Stimulated activated CD4-positive, alpha-beta T cell treated with anti-CD3 and anti-CD28 coated beads, Interleukin-12 subunit alpha, Interleukin-12 subunit beta, amount 100 ng/mL, for 4 hours (primary cell): ENCODE data around the gene ZFP3.
"Not testable (repeated sequence)": the region's sequence is repeated elsewhere in the genome, so short reads cannot be mapped to it uniquely, and the experiment has no call there.

Experiments used
- DNase-seq: peaks from one replicate; pipeline ENCODE4 v3.0.0-alpha.2; 2020

Gene ZFP3

DNA sequence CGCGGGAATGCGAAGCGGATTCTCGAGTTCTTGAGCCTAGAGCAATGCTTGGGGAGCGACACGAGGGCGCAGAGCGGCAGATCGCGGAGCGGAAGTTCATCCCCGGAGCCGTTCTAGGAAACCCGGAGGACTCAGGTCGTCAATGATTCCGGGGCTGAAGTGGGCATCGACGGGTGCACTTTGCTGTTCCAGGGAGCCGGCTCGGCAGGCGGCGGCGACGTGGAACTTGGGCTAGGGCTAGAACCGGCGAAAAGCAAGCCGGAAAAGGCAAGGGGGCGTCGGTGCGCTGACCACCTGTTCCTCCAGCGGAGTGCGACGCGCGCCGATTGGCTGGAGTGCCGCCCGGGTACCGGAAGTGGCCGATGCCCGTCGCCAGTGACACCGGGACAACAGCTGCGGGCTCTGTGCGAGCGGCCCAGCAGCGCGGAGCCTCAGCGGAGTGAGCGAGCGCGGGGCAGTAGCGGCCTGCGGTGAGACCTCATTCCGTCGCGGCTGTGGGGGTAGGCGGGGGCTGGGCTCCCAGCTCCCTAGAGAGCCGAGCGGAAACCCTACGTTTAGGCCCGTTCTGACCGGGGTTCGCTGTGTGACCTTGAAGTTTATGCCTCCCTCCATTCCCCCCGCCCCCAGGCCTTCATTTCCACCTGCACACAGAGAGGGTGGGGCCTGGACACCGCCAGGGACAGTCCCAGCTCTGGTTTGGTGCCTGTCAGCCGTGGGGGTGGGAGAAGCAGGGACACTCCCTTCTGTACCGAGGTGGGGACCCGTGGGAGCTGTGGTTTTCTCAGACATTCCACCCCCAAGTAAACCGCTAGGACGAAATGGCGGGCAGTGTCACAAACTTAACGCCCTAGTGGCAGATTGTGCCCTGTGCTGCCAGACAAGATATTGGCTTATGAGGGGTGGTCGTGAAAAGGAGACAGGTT is at the start of gene ZFP3:
Gene ZFP3, plus strand, starts transcription at position 362 of the 923 bp plus-strand sequence. CDS start 13,038 bp downstream, outside the sequence.
- peak; percentile 69 for DNase-seq

DNA sequence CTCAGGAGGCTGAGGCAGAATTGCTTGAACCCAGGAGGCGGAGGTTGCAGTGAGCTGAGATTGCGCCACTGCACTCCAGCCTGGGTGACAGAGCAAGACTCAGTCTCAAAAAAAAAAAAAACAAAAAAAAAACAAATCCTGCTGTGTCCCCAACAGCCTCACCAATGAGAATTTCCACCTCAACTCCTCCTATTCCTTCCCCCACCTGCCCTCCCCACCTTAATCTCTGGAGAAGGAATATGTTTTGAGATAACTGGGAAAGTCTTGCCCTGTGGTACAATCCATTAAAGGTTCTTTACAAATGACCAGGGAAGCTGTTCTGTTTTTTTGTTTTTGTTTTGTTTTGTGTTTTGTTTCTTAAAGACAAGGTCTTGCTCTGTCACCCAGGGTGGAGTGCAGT is 48.1 kb upstream of the ZFP3 start:
- not testable (repeated sequence) for DNase-seq

DNA sequence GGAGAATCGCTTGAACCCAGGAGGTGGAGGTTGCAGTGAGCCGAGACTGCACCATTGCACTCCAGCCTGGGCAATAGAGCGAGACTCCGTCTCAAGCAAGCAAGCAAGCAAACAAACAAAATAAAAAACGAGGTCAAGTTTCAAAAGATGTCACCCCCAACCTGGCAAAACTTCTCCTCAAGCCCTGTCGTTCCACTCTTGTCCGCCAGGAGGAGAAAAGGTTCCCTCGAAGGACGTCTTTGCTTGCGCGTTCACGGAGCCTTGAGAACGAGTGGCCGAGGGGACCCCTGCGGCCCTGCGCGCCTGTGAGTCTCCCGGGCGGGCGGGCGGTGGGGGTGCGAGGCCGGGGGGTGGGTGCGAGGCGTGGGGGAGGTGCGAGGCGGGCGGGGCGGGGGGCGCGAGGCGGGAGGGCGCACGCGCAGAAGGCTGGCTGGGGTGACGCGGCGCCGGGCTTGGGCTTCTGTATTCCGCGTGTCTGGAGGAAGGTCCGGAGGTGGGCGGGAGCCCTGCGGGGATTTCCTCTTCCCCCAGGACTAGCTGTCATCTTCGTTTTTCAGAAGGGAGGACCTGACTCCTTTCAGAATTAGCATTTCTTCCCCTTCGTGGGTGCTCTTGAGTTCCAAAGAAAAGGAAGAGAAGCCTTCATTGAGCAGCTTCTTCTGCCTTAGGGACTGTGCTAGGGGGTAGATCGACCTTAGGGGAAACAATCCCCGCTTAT is 46.7 kb upstream of the ZFP3 start:
- DNase-seq: peak; percentile 85

DNA sequence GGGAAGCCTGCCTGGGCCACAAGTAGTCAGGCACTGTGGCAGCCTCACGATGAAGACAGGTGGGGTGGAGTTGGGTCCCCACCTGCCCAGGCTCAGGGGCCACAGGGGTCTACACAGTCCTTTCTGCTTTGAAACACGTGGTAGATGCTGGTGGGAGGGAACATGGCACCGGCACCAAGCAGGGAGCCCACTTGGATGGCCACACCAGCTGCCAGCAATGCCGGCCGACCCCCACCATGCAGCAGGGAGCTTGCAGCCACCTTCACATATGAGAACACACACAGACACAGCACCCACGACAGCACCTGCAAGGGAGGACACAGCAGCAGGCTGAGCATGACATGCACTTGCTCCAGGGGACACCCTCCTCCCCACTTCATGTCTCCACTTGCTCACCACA is 45.4 kb upstream of the ZFP3 start:
- no peak for DNase-seq

DNA sequence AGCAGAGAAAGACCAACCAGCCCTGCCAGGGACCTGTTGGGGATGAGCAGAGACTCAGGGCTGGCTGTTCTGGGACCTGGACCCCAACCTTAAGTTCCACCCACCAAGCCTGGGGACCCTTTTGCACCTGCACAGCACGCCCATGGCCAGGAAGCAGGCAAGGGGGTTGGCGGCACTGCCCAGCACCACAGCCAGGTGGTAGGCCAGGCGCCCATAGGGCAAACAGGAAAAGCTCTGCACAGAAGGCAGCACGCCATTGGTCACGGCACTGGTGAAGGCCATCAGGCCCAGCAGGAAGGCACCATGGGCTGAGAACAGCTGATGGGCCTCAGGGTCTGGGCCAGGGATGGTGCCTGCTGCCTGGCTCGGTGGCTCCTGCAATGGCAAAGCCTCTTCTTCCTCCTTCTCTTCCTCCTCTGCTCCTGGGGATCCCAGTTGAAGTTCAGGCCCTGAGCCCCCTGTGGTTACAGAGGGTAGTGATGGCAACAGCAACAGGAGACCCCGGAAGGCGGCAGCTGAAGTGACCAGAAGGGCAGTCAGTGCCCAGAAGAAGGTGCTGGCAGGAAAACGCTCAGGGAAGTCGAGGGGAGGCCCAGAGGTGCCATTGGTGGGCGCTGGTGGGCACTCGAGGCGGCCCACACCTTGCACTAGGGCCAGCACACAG is 44.8 kb upstream of the ZFP3 start:
- DNase-seq: no peak

DNA sequence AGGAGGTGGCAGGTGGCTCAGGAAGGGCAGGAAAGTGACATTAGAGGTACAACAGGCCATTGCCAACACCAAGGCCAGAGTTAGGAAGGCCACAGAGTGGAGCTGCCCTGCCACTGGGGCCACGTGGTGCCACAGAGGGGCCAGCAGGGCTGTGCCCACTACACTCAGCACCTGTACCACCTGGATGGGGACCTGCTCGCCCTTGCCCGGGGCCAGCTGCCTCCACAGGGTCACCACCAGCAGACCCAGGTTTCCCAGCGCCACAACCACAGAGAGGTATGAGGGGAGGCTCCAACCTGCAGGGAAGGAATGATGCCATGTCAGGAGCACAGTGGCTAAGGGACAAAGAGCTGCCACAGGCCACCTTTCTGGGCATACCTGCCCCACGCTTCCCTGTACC is 44.2 kb upstream of the ZFP3 start:
- DNase-seq: no peak

DNA sequence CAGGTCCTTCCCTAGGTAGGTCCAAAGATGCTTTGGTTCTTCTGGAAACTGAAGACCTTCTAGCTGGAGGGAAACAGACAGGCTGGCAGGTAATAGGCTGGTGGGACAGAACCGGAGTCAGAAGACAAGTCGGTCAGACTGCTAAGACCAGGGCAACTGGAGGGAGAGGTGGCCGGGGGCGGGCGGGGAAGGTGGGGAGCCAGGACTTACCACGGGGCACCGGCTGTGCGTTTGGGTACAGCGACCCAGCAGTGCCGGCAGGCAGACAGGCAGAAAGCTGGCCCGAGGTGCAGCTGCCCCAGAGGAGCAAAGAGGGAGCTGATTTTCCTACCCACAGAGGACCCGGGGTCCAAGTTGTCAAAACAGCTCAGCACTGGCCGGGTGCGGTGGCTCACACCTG is 43.6 kb upstream of the ZFP3 start:
- DNase-seq: no peak

DNA sequence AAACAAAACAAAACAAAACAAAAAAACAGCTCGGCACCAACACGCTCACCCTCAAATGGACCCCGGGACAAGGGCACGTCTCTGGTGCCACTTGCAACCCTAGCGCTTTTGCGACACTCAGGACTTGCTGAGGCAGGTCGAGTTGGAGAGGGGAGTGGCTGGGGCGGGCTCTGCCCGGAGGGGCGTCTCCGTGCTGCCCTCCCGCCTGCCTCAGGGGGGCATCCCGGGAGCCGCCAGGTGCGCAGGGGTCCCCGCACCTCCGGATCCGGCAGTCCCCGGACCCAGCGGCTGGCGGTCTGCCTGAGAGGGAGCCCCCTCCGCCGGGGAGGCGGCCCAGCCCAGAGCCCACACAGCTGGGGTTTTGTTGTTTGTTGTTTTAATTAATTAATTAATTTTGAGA is 43.0 kb upstream of the ZFP3 start, which contains the start of gene SLC52A1:
Gene SLC52A1, minus strand, starts transcription at position 112 of the 400 bp plus-strand sequence. CDS start 820 bp downstream, outside the sequence.
- DNase-seq: no peak

DNA sequence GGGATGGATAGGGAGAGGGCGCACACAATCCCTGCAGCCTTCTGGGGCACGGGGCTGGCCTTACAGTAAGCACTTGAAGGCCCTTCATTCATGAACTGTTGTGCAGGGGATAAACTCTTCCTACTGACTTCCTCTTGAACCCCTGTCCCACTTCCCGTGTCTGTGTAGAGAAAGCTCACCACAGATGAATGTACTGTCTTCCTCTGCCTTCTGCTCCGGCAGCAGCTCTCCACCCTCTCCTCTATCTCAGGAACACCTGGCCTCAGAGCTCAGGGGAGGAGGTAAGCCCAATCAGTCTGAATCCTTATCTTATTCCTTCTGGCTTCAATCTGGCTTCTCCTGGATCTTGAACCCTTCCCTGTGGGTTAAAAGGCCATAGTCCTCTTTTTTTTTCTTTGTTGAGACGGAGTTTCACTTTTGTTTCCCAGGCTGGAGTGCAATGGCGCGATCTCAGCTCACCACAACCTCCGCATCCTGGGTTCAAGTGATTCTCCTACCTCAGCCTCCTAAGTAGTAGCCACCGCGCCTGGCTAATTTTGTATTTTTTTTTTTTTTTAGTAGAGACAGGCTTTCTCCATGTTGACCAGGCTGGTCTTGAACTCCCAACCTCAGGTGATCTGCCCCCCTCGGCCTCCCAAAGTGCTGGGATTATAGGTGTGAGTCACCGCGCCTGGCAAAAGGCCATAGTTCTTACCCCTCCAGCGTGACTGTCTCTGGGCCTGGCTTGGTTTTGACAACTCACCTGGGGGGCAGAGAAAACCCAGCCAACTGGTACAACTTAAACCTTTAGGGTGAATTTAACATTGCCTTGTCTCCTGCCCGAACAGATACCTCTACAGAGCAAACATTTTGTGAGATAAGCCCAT is 35.9 kb upstream of the ZFP3 start:
- DNase-seq: no peak

DNA sequence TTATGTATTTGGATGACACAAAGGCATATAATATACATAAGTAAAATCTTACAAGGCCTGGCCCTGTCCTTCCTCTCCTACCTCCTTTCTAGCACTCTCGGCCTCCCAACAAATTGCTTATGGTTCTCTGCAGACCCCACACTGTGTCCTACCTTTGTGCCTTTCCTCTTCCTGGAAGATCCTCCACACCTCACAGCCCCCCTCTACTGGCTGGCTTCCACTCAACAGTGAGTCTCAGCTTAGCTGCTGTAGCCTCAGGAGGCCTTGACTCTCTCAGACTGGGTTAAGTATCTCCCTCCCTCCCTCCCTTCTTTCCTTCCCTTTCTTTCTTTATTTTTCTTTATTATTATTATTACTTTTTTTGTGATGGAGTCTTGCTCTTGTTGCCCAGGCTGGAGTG is 34.7 kb upstream of the ZFP3 start:
- DNase-seq: no peak

DNA sequence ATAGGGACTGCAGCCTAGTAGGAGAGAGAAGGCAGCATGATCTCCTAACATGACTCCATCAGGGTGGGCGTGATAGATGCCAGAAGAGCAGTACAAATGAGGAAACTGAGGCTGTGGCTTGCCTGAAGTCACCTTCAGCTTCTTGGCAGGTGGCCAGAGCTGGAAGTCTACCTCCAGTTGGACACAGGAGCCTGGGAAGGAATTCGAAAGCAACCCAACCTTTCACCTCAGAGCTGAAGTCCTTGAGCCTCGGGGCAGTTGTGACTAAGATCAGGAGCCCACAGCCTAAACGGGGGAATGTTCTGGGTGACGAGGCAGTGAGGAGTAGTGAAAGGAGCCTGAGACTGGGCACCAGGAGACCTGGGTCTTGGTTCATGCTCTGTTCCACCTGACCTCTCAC is 33.6 kb upstream of the ZFP3 start:
- no peak for DNase-seq

DNA sequence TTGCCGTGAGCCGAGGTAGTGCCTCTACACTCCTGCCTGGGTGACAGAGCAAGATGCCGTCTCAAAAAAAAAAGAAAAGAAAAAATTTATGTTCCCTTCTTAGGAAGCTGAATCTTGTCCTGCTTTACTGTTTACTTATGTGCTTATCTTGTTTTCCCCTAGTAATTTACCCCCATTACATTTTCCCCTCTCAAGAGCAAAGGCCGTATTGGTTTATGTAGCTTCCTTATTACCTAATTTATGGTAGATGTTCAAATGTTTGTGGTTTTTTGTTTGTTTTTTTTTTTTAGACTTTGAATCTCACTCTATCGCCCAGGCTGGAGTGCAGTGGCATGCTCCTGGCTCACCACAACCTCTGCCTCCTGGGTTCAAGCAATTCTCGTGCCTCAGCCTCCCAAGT is 32.8 kb upstream of the ZFP3 start:
- DNase-seq: no peak

DNA sequence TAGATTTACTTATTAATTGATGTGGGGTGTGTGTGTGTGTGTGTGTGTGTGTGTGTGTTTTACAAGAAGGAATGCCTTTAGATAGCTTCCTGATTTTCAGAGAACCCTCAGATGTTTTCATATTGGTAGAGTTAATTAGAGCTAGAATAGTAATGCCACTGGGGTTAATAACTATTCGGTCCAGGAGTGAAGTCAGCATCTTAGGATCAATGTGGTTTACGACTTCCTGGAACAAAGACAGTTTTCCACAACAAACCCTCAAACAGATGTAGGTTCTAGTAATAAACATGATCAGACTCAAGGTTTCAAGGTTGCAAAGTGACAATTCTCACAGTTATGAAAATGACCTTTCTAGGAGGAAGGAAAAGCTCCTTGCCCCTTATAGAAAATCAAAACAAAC is 30.8 kb upstream of the ZFP3 start:
- DNase-seq: no peak

DNA sequence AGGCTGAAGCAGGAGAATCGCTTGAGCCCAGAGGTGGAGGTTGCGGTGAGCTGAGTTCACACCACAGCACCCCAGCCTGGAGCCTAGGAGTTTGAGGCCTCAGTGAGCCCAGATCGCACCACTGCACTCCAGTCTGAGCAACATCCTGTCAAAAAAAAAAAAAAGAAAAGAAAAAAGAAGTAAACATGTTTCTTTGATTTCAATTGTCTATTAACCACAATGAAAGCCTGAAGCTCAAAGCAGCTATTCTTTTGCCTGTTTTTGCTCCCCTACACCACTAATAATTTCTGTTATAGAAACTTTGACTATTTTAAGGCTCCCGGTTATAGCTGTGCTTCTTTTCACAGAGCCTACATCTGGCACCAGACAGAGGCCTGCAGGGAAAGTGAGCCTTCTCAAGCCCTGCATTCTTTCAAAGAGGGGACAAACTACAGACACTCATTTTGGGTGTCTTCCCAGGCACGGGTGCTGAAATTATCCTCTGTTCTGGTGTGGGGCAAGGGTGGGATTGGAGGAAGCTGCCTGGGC is 28.9 kb upstream of the ZFP3 start:
- DNase-seq: peak; percentile 18

DNA sequence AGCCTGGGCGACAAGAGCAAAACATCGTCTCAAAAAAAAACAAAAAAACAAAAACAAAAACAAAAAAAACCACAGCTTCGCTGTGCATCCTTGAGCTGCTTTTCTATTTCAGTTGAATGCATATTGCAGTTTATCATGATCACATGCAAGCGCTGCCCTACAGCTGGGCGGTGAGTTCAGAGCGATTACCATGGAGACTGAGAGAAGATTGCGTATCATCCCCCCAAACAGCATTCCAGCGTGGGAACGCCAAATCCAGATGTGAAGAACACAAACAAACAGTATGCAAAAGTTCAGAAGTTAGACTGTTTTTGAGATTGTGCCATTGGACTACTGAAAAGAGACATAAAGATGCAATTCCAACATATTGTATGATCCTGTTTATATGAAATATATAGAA is 28.0 kb upstream of the ZFP3 start:
- DNase-seq: no peak

DNA sequence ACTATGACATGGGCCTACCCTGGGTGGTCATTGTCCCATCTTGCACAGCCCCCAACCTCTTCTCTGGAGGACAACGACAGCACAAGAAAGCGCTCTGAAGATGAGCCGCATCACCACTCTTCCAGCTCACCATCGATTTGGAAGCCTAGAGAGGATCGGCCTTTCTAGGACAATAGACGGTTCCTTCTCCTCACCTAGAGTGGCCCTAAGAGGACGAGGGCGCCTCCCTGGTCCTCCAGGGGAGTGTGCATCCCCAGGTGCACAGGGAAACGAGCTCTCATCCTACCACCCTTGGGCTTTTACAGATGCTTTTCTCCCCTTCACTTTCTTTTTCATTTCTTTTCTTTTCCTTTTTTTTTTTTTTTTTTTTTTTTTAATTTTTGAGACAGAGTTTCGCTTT is 22.7 kb upstream of the ZFP3 start:
- DNase-seq: no peak

DNA sequence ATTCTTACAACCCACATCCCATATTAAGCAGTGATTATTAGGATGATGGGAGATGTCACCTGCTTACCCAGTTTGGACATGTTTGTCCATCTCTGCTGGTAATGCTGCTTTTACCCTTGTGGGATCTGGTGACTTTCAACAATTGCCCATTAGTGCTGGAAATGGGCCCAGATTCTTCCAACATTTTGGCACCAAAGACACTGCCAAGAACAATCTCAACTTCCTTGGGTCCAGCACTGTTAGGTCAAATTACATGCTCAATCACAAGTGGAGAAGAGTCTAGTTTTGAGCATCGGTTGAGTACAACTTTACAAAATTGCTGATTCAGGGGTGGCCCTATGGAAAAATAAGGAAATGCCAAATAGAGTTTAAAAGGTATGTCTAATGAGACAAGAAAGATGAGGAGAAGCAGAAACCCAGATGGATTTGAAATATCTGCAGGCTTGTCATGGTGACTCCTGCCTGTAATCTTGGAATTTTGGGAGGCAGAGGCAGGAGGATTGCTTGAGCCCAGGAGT is 13.0 kb upstream of the ZFP3 start:
- DNase-seq: no peak

DNA sequence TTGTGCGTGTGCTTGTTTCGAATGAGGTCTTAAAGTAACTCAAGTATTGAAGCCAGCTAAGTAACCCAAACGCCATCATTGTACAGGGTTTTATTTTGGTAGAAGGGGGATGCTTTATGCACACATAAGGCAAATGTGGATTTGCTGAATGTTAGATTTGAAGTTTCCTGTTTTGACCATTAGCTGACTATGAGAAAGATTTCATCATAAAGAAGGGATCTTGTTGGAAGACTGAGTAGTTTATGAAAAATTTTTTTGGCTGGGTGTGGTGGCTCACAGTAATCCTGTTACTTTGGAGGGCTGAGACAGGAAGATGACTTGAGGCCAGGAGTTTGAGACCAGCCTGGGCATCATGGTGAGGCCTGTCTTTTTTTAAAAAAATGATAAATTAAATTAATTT is 10.0 kb upstream of the ZFP3 start:
- no peak for DNase-seq

DNA sequence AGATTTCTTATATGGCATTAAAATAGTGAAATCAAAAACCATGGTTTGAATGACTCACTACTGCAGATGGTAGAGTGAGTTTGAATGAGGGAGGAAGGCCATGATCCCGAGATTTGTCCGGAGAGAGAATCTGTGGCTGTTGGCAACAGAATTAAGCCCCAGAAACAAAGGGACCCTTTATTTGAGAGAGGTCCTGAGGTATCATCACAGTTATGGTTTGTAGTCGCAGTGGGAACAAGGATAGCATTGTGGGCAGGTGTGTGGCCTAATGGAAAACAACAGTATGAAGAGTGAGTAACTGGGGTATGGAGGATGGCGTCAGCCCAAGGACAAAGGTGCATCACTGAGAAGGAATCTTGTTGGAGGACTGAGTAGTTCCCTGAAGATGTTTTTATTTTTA is 8.5 kb upstream of the ZFP3 start:
- no peak for DNase-seq

DNA sequence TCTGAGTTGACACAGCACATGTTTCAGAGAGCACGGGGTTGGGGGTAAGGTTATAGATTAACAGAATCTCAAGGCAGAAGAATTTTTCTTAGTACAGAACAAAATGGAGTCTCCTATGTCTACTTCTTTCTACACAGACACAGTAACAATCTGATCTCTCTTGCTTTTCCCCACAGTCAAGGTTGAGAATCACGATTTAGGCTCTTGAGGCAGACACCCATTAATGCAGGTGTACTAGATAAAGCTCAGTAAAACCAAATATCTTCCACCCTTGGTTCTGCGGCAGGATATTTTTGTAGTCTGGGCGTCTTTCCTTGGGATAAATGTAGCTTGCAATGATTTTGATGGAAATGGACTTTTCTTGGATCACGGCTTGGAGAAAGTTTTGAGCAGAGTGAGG is 2.8 kb upstream of the ZFP3 start:
- not testable (repeated sequence) for DNase-seq

DNA sequence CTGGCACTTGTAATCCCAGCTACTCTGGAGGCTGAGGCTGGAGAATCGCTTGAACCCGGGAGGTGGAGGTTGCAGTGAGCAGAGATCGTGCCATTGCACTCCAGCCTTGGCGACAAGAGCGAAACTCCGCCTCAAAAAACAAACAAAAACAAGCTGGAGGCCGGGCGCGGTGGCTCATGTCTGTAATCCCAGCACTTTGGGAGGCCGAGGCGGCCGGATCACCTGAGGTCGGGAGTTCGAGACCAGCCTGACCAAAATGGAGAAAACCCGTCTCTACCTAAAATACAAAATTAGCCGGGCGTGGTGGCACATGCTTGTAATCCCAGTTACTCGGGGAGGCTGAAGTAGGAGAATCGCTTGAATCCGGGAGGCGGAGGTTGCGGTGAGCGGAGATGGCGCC is 992 bp upstream of the ZFP3 start:
- DNase-seq: not testable (repeated sequence)

DNA sequence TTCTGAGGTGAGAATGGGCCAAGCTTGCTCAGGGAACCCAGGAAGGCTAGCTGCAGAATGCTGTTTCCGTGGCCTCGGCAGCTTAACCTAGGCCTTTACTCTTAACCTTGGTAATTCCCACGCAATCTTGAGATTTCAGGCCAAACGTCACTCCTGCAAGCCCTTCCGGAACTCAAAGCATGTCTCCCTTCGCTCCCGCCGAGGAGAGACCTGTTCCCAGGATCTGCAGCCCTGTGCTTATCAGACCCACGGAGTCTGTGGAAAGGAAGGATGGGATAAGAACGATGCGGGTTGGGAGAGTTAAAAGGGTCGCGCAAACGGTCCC is 524 bp upstream of the ZFP3 start:
- DNase-seq: no peak
